SK-MEL-5 (cell line): Measurements from ENCODE around the gene SLC12A9. TPM values are rescaled to one million over a fixed set of nuclear protein-coding genes. Genes with fewer than 3 reads are reported as not detected.
"Not testable (repeated sequence)": the region's sequence is repeated elsewhere in the genome, so short reads cannot be mapped to it uniquely, and the experiment has no call there.

Experiments used
- DNase-seq: peaks from one replicate; pipeline ENCODE4 v3.0.0-alpha.2; 2016; ENCODE audit warnings: low read depth, low spot score
- in situ Hi-C: cut with HindIII; loops from 2 replicates; pipeline ENCODE4 v1.10.0; 2016; ENCODE audit warnings: low sequenced_read_pairs, high pct_unique_total_duplicates, low pct_unique_long_range_greater_than_20kb
- polyA plus RNA-seq, 2 experiments: library from polyadenylated mRNA; depleted of rRNA; stranded (reverse); fragments of >200 nt; gene quantifications; 2 replicates each; pipeline ENCODE4 v1.2.3, GENCODE V29; 2015
- total RNA-seq: library from RNA; depleted of rRNA; stranded (reverse); fragments of >200 nt; shearing (Covaris generic); gene quantifications from 2 replicates; pipeline ENCODE4 v1.2.3, GENCODE V29; 2014; rRNA removed

Gene SLC12A9
- 13.1 and 16.6 TPM in 2 replicates for total RNA-seq
- 25.1 and 30.9 TPM in 2 replicates for polyA plus RNA-seq (2015; cell fraction: cytosol; rRNA removed)
- 119 and 144 TPM in 2 replicates for polyA plus RNA-seq (2015; cell fraction: nucleus; rRNA removed)

GRCh38 chr7:100852048-100852872 lies at the start of gene SLC12A9:
SLC12A9 (plus strand) TSS chr7:100852713; CDS start chr7:100854198, 1,485 bp downstream.
- DNase-seq = peak; percentile 93
- in situ Hi-C loops = no loop called here

GRCh38 chr7:100802951-100803350 lies 49.6 kb upstream of the SLC12A9 start:
- no peak for DNase-seq
- in situ Hi-C loops = no loop called here

GRCh38 chr7:100803398-100804161 lies 48.9 kb upstream of the SLC12A9 start:
- in situ Hi-C loops = no loop called here

GRCh38 chr7:100804681-100805431 lies 47.7 kb upstream of the SLC12A9 start:
- in situ Hi-C loops = no loop called here
- no peak for DNase-seq

More at GRCh38 chr7:100803398-100804161, 48.9 kb upstream of the SLC12A9 start:
- peak; percentile 97 for DNase-seq

- in situ Hi-C loops = no loop called here
- no peak for DNase-seq
Measured at GRCh38 chr7:100806276-100806675, 46.2 kb upstream of the SLC12A9 start.

- DNase-seq, in situ Hi-C loops: not testable (repeated sequence)
Measured at GRCh38 chr7:100806883-100807282, 45.6 kb upstream of the SLC12A9 start.

GRCh38 chr7:100808354-100808875 lies 44.1 kb upstream of the SLC12A9 start:
- DNase-seq = no peak
- in situ Hi-C loops = no loop called here

- in situ Hi-C loops = no loop called here
- no peak for DNase-seq
Measured at GRCh38 chr7:100811480-100811879, 41.0 kb upstream of the SLC12A9 start.

- in situ Hi-C loops = no loop called here
Measured at GRCh38 chr7:100812729-100813128, 39.8 kb upstream of the SLC12A9 start.

GRCh38 chr7:100816515-100816914 lies 36.0 kb upstream of the SLC12A9 start:
- DNase-seq, in situ Hi-C loops: not testable (repeated sequence)

More at GRCh38 chr7:100812729-100813128, 39.8 kb upstream of the SLC12A9 start:
- no peak for DNase-seq

- in situ Hi-C loops = no loop called here
- DNase-seq = no peak
Measured at GRCh38 chr7:100817097-100817496, 35.4 kb upstream of the SLC12A9 start.

- DNase-seq = no peak
- in situ Hi-C loops = no loop called here
Measured at GRCh38 chr7:100818366-100818765, 34.1 kb upstream of the SLC12A9 start.

GRCh38 chr7:100818825-100819224 lies 33.7 kb upstream of the SLC12A9 start:
- DNase-seq = no peak
- in situ Hi-C loops = no loop called here

GRCh38 chr7:100819586-100819985 lies 32.9 kb upstream of the SLC12A9 start:
- no peak for DNase-seq
- in situ Hi-C loops = no loop called here

GRCh38 chr7:100822236-100823139 lies 30.0 kb upstream of the SLC12A9 start:
- no peak for DNase-seq
- in situ Hi-C loops = no loop called here

GRCh38 chr7:100823140-100823525 lies 29.4 kb upstream of the SLC12A9 start:
- in situ Hi-C loops = no loop called here
- DNase-seq = no peak

- no peak for DNase-seq
- in situ Hi-C loops = no loop called here
Measured at GRCh38 chr7:100823534-100823933, 29.0 kb upstream of the SLC12A9 start.
